ENCODE data around the gene ARMC2. TPM values are rescaled to one million over a fixed set of nuclear protein-coding genes. Genes with fewer than 3 reads are reported as not detected.
"Not testable (repeated sequence)": the region's sequence is repeated elsewhere in the genome, so short reads cannot be mapped to it uniquely, and the experiment has no call there.

ARMC2 gene
- total RNA-seq, 2 donors from 2014 or later: 0.83 to 5.4 TPM

- Mint-ChIP-seq H3K9me3 (no peaks in the 10 kb centered on the region), H3K27me3 (no peaks in the 10 kb centered on the region), H3K36me3 (no peaks in the 10 kb centered on the region), H3K4me1 (ENCODE audit: low read depth in 2 of 2) (peaks cover 16 to 17% of the 10 kb centered on the region in 2 donors), H3K27ac (peak overlapping the region in 1 of 2 donors; percentile 18), H3K4me3 (no peak overlapping the region)
- DNase-seq (ENCODE audit: low spot score) (no peak), ATAC-seq (no peak)
Measured at GRCh38 chr6:108961077-108961476, 112.9 kb downstream of the ARMC2 start.

GRCh38 chr6:108961985-108962384 lies 113.8 kb downstream of the ARMC2 start:
- ATAC-seq (no peak), DNase-seq (ENCODE audit: low spot score) (no peak)
- no peak overlapping the region for H3K4me3 Mint-ChIP-seq
- peaks cover 25 to 26% of the 10 kb centered on the region in 2 donors for H3K4me1 Mint-ChIP-seq (ENCODE audit: low read depth in 2 of 2)
- no peaks in the 10 kb centered on the region for H3K27me3 Mint-ChIP-seq
- no peak overlapping the region for H3K27ac Mint-ChIP-seq
- H3K9me3 Mint-ChIP-seq: no peaks in the 10 kb centered on the region
- H3K36me3 Mint-ChIP-seq: no peaks in the 10 kb centered on the region

GRCh38 chr6:108966251-108966650 lies 118.0 kb downstream of the ARMC2 start:
- H3K36me3 Mint-ChIP-seq: no peaks in the 10 kb centered on the region
- DNase-seq (ENCODE audit: low spot score) (no peak), ATAC-seq (no peak)
- no peaks in the 10 kb centered on the region for H3K9me3 Mint-ChIP-seq
- H3K27ac Mint-ChIP-seq: peak overlapping the region in 1 of 2 donors; percentile 89
- peak overlapping the region; percentile 76 for H3K4me3 Mint-ChIP-seq
- H3K27me3 Mint-ChIP-seq: no peaks in the 10 kb centered on the region
- H3K4me1 Mint-ChIP-seq (ENCODE audit: low read depth in 2 of 2): peaks cover 22 to 27% of the 10 kb centered on the region in 2 donors

GRCh38 chr6:108966855-108967755 lies 118.9 kb downstream of the ARMC2 start:
- Mint-ChIP-seq H3K9me3 (no peaks in the 10 kb centered on the region), H3K4me1 (ENCODE audit: low read depth in 2 of 2) (peaks cover 22 to 33% of the 10 kb centered on the region in 2 donors), H3K27me3 (no peaks in the 10 kb centered on the region), H3K36me3 (no peaks in the 10 kb centered on the region), H3K4me3 (peak overlapping the region; percentile 76), H3K27ac (peak overlapping the region in 1 of 2 donors; percentile 89)
- ATAC-seq: peak; percentile 97 to 98
- DNase-seq (ENCODE audit: low spot score): peak; percentile 85

- DNase-seq (ENCODE audit: low spot score): no peak
- H3K4me3 Mint-ChIP-seq: no peak overlapping the region
- peaks cover 22 to 34% of the 10 kb centered on the region in 2 donors for H3K4me1 Mint-ChIP-seq (ENCODE audit: low read depth in 2 of 2)
- H3K27ac Mint-ChIP-seq: peak overlapping the region in 1 of 2 donors; percentile 89
- H3K9me3 Mint-ChIP-seq: no peaks in the 10 kb centered on the region
- H3K36me3 Mint-ChIP-seq: no peaks in the 10 kb centered on the region
- ATAC-seq: no peak
- H3K27me3 Mint-ChIP-seq: no peaks in the 10 kb centered on the region
Measured at GRCh38 chr6:108968325-108969316, 120.4 kb downstream of the ARMC2 start.

- ATAC-seq (no peak), DNase-seq (ENCODE audit: low spot score) (no peak)
- no peak overlapping the region for H3K27ac Mint-ChIP-seq
- H3K4me1 Mint-ChIP-seq (ENCODE audit: low read depth in 2 of 2): peaks cover 22 to 34% of the 10 kb centered on the region in 2 donors
- no peaks in the 10 kb centered on the region for H3K27me3 Mint-ChIP-seq
- no peaks in the 10 kb centered on the region for H3K36me3 Mint-ChIP-seq
- no peaks in the 10 kb centered on the region for H3K9me3 Mint-ChIP-seq
- H3K4me3 Mint-ChIP-seq: no peak overlapping the region
Measured at GRCh38 chr6:108969776-108970175, 121.6 kb downstream of the ARMC2 start.

GRCh38 chr6:108974201-108974600 lies 126.0 kb downstream of the ARMC2 start:
- Mint-ChIP-seq H3K4me1 (ENCODE audit: low read depth in 2 of 2) (peaks cover 0 to 12% of the 10 kb centered on the region in 2 donors), H3K4me3 (no peak overlapping the region), H3K27me3 (no peaks in the 10 kb centered on the region), H3K36me3 (peaks cover 14% of the 10 kb centered on the region), H3K9me3 (peaks cover 4% of the 10 kb centered on the region), H3K27ac (no peak overlapping the region)
- ATAC-seq (no peak), DNase-seq (ENCODE audit: low spot score) (no peak)

GRCh38 chr6:108978638-108979037 lies 130.4 kb downstream of the ARMC2 start:
- H3K36me3 Mint-ChIP-seq: peaks cover 20% of the 10 kb centered on the region
- H3K9me3 Mint-ChIP-seq; H3K4me1 Mint-ChIP-seq (ENCODE audit: low read depth in 2 of 2); ATAC-seq; H3K27me3 Mint-ChIP-seq; H3K4me3 Mint-ChIP-seq; DNase-seq (ENCODE audit: low spot score); H3K27ac Mint-ChIP-seq: not testable (repeated sequence)

GRCh38 chr6:108982154-108983113 lies 134.2 kb downstream of the ARMC2 start:
- Mint-ChIP-seq H3K27me3 (no peaks in the 10 kb centered on the region), H3K4me1 (ENCODE audit: low read depth in 2 of 2) (peaks cover 0 to 2% of the 10 kb centered on the region in 2 donors), H3K27ac (no peak overlapping the region), H3K4me3 (no peak overlapping the region), H3K36me3 (peaks cover 12% of the 10 kb centered on the region), H3K9me3 (peaks cover 4% of the 10 kb centered on the region)
- no peak for DNase-seq (ENCODE audit: low spot score)
- no peak for ATAC-seq

- Mint-ChIP-seq H3K4me1 (ENCODE audit: low read depth in 2 of 2) (peaks cover 0 to 2% of the 10 kb centered on the region in 2 donors), H3K27me3 (no peaks in the 10 kb centered on the region), H3K4me3 (no peak overlapping the region), H3K36me3 (peaks cover 7% of the 10 kb centered on the region), H3K27ac (no peak overlapping the region), H3K9me3 (no peaks in the 10 kb centered on the region)
- DNase-seq (ENCODE audit: low spot score) (no peak), ATAC-seq (no peak)
Measured at GRCh38 chr6:108983151-108983550, 134.9 kb downstream of the ARMC2 start.

GRCh38 chr6:108985301-108985700 lies 137.1 kb downstream of the ARMC2 start:
- DNase-seq (ENCODE audit: low spot score) (no peak), ATAC-seq (no peak)
- Mint-ChIP-seq H3K4me3 (no peak overlapping the region), H3K27ac (no peak overlapping the region), H3K36me3 (peaks cover 4% of the 10 kb centered on the region), H3K27me3 (no peaks in the 10 kb centered on the region), H3K9me3 (no peaks in the 10 kb centered on the region), H3K4me1 (ENCODE audit: low read depth in 2 of 2) (no peaks in the 10 kb centered on the region)

- ATAC-seq (no peak), DNase-seq (ENCODE audit: low spot score) (no peak)
- peaks cover 16% of the 10 kb centered on the region for H3K36me3 Mint-ChIP-seq
- H3K27me3 Mint-ChIP-seq: no peaks in the 10 kb centered on the region
- no peak overlapping the region for H3K27ac Mint-ChIP-seq
- no peaks in the 10 kb centered on the region for H3K9me3 Mint-ChIP-seq
- no peaks in the 10 kb centered on the region for H3K4me1 Mint-ChIP-seq (ENCODE audit: low read depth in 2 of 2)
- H3K4me3 Mint-ChIP-seq: no peak overlapping the region
Measured at GRCh38 chr6:108987156-108987555, 138.9 kb downstream of the ARMC2 start.

- no peak for ATAC-seq
- Mint-ChIP-seq H3K36me3 (peaks cover 16% of the 10 kb centered on the region), H3K27ac (no peak overlapping the region), H3K9me3 (no peaks in the 10 kb centered on the region), H3K4me1 (ENCODE audit: low read depth in 2 of 2) (no peaks in the 10 kb centered on the region), H3K4me3 (no peak overlapping the region), H3K27me3 (no peaks in the 10 kb centered on the region)
- no peak for DNase-seq (ENCODE audit: low spot score)
Measured at GRCh38 chr6:108988296-108988695, 140.1 kb downstream of the ARMC2 start.

Data from natural killer cell treated with Interleukin-12 subunit alpha and Interleukin-12 subunit beta and Interleukin-15 and Interleukin-18, amount 100 ng/mL, for 72 hours (primary cell).